Measurements from ENCODE around the gene ANK2. TPM values are rescaled to one million over a fixed set of nuclear protein-coding genes. Genes with fewer than 3 reads are reported as not detected.

ANK2 gene
- polyA plus RNA-seq, 12 donors, result 81.0 to 348 (median 266) TPM

DNA sequence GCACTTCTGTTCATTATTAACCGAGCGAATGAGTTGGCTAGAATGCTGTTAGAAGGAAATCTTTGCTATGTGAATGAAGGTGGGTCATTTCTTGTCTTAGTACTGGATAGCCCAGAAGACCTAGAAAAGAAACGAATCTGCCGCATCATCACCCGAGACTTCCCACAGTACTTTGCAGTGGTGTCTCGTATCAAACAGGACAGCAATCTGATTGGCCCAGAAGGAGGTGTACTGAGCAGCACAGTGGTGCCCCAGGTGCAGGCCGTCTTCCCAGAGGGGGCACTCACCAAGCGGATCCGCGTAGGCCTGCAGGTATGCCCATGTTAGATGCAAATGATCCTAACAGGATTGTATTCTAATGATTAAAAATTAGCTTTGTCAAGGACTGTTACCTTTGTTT lies 286.3 kb downstream of the ANK2 start:
- DNase-seq, result no peak

DNA sequence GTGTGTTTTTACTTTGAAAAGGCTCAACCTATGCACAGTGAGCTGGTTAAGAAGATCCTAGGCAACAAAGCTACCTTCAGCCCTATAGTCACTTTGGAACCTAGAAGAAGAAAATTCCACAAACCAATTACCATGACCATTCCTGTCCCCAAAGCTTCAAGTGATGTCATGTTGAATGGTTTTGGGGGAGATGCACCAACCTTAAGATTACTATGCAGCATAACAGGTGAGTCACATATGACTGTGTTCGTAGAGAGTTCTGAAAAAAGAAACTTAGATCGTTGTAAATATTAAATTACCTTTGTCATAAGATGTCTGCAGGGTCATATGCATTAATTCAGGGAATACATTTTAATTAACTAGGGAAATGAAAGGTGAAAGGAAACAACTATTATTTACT lies 287.1 kb downstream of the ANK2 start:
- no peak for DNase-seq

DNA sequence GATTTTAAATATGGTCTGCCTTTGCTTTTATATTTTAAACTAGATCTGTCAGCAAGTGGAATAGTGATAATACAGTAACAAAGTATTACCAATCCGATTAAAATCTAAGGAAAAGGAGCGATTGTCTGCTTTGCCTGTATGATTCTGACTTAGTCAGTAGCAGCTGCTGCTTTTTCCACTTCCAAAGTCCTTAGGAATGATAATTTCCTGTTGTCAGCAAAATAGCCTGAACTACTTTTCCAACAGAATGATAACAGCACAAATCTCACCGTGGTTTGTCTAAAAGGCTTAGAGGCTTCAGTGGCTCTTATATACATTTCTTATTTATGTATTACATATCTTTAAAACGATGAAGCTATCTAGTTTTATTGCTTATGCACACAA lies 290.0 kb downstream of the ANK2 start:
- DNase-seq, result no peak

DNA sequence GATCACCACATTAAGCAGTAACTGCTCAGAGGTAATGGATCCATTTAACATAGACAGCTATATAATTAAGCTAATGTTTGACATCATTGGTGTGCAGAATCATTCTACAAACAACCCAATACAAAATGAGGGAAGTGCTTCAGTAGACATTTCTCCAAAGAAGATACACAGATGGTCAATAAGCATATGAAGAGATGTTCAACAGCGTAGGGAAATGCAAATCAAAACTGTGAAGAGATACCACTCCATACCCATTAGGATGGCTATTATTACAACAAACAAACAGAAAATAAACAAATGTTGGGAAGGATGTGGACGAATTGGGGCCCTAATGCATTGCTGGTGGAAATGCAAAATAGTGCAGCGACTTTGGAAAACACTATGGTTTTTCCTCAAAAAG lies 294.6 kb downstream of the ANK2 start:
- no peak for DNase-seq

DNA sequence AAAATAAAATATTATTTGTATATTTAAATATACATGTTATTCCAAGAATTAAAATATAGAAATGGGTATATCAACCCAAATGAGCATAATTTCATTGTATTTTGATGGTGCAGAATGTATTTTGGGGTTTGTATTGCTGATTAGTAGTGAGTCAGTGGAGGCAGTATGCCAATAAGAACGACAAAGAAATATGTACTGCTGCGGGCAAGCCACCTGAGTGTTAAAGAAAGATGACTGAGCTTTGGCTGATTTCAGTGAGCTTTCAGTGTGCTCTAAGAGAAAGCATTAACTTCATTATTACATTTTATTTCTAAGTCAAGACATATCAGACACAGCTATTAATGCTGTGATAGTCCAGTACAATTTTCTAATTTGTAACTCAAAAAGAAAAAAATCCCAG lies 297.8 kb downstream of the ANK2 start:
- DNase-seq, result no peak

DNA sequence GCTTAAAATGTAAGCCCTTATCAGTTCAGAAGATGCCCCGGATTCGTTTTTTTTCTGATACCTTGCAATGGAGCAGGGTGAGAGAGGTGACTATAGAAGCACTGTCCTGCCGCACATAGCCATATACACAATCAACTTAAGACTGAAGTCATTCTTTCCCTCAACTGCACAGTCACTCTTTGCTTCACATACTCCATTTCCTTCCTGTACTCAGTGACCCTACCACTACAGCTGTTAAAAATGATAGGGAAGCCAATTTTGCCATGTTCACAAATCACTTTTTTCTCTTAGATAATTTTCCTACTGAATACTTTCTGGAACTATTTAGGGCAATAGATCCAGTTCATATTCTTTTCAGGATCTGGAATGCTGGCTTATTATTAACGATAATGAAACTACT lies 300.0 kb downstream of the ANK2 start:
- DNase-seq, result no peak

DNA sequence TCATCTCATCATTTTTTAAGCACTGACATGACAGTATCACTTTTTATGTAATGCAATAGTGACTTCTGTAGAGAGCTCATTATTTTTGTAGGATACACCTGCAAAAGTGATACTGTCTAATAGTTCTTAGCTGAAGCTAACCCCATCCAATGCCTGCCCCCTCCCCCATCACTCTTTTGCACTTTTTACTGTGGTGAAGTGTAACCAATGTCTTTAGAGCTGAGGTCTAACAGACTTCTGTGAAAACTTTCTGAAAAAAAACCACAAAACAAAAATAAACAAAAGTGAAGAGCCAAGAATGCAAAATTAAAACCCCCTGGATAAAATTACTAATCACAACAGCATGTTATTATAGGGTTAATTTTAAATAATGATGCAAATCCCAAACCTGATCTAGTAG lies 301.1 kb downstream of the ANK2 start:
- no peak for DNase-seq

DNA sequence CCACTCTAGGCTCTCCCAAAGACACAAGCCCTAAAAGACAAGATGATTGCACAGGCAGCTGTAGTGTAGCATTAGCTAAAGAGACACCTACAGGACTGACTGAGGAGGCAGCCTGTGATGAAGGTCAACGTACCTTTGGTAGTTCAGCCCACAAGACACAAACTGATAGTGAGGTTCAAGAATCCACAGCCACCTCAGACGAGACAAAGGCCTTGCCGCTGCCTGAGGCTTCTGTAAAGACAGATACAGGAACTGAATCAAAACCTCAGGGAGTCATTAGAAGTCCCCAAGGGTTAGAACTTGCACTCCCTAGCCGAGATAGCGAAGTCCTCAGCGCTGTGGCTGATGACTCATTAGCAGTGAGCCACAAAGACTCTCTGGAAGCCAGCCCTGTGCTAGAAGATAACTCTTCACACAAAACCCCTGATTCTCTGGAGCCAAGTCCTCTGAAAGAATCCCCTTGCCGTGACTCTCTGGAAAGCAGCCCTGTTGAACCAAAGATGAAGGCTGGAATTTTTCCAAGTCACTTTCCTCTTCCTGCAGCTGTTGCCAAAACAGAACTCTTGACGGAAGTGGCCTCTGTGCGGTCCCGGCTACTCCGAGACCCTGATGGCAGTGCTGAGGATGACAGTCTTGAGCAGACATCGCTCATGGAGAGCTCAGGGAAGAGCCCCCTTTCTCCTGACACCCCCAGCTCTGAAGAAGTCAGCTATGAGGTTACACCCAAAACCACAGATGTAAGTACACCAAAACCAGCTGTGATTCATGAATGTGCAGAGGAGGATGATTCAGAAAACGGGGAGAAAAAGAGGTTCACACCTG lies 306.3 kb downstream of the ANK2 start:
- DNase-seq, result no peak

DNA sequence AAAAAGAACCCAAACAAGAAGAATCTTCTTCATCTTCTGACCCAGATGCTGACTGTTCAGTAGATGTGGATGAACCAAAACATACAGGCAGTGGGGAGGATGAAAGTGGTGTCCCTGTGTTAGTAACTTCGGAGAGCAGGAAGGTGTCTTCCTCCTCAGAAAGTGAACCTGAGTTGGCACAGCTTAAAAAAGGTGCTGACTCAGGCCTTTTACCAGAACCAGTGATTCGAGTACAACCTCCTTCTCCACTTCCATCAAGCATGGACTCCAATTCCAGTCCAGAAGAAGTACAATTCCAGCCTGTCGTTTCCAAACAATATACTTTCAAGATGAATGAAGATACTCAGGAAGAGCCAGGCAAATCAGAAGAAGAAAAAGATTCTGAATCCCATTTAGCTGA lies 307.0 kb downstream of the ANK2 start:
- no peak for DNase-seq

DNA sequence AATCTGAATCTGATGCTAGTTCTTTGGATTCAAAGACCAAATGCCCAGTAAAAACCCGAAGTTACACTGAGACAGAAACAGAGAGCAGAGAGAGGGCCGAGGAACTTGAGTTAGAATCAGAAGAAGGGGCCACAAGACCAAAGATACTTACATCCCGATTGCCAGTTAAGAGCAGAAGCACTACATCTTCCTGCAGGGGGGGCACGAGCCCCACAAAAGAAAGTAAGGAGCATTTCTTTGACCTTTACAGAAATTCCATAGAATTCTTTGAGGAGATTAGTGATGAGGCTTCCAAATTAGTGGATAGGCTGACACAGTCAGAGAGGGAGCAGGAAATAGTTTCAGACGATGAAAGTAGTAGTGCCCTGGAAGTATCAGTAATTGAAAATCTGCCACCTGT lies 309.3 kb downstream of the ANK2 start:
- DNase-seq, result no peak

DNA sequence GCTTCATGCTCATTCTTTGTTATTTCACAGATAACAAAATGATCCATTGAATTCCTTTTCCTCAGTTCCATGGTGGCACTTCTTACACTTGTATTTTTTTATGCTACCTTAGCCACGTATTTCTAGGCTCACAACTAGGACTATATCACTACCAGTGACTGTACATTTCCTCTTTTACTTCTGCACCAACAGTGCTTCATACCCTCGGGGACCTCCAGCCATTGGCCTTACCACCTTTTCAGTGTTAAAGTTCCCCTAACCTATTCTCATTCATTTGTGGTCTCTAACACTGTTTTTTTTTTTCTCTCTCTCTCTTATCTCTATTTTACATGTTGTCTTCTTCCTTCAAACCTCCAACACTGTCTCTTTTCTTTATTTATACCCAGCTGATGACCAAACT lies 315.9 kb downstream of the ANK2 start:
- DNase-seq, result no peak

DNA sequence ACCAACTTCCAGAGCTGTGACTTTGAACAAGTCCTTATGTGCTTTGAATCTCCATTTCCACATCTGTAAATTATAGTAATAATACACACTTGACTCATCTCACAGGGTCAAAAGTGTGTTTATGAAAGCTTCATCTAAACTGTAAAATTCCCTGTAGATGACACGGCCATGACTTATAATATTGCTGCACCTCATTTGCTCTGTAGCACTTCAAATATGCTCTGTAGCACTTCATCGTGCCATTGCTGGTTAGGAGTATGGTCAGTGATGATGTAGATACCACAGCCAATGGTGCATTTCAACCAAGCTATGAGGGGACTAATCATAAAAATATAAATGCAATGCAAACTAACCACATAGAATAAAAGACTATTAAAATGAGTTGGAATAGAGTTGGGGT lies 318.6 kb downstream of the ANK2 start:
- DNase-seq, result no peak

DNA sequence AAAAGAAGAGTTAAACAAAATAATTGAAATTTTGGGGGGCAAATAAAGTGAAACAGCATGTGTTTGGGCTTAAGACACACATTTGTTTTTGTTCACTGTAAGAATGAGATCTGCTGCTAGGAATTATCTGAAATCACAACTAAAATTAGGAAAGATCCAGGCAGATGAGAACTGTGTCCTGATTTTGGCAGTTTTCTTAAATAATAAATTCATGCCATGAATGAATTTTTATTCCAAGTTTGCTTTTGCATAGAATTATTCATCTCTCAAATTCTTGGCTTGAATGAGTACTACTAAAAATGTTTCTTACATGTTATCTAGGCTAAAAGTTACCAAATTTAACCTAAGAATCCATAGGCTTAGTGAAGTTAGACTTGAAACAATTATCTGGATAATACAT lies 321.7 kb downstream of the ANK2 start:
- DNase-seq, result no peak

DNA sequence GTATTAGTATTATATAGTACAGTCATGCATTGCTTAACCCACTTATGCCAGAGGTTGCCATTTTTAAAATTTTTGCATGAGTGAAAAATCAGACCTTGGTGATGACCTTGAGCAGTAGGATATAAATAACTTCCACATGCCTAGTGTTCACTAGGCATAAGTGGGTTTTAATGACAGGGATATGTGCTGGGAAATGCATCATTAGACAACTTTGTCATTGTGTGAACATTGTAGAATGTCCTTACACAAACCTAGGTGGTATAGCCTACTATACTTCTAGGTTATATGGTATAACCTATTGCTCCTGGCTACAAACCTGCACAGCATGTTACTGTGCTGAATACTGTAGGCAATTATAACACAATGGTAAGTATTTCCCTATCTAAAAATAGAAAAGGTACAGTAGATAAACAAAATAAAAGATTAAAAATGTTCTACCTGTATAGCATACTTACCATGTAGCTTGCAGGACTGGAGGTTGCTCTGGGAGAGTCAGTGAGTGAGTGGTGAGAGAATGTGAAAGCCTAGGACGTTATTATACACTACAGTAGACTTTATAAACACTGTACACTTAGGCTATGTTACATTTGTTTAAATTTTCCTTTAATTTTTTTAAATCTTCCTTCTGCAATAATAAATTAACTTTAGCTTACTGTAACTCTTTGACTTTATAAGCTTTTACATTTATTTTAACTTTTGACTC lies 326.7 kb downstream of the ANK2 start:
- DNase-seq, result no peak

DNA sequence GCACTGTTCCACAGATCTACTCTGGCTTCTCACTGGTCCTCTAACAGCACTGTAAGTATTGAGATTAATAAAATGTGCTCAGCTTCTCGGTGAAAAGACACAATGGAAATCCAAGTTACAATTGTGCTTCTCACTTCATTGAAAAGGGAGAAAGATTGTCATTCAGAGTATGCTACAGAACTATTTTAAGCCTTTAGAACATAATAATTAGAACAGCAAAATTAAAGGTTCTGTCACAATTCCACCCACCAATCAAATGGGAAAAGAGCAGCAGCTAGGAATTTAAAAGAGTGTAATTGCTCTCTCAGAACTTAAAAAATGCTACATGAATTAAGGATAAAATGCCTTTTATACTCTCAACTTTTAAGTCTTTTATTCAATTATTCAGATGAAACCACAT lies 329.4 kb downstream of the ANK2 start:
- no peak for DNase-seq

DNA sequence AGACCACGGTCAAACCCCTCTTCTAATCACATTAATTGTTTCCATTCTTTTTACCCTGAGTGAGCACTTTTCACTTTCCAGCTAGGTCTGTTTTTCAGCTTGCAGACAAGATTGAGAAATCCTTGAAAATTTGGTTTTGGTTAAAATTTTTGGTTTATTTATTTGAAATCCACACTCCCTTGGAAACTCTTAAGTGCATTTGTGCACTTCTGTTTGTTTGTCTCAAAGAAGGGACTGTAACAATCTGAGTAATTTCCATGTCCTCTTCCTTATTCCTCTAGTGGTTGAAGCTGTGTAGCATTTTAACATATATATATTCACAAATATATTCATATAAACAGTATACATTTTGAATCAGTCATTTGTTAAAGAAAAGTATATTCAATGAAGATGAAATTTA lies 333.3 kb downstream of the ANK2 start:
- no peak for DNase-seq

DNA sequence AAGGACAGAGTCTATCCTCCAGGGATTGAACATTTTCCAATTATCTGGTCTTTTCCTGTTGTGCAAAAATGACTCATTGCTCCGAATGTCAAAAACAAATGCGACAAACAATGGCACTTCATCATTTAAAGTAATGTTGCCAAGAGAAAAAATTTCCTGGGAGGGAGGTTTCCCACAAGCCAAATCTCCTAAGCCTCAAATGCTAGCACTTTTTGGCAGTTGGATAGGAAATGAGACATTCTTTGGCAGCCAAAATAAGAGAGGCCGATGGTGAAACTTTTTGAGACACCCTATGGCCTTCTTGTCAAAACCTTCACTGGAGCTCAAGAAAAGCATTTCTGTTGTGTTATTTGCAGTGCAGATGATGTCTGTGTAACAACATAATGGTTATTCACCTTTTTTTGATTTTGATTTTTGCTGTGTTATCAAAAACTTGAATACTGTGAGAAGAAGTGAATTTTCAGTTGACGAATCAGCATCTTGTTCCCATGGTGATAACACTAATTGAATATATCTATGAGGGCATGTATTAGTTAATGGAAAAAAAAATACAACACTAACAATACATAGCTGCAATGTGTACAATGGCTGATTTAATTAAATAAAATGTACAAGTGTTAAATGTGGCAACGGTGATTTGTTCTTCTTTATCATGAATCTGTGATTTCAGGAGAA lies 333.8 kb downstream of the ANK2 start:
- peak; percentile 80 for DNase-seq

DNA sequence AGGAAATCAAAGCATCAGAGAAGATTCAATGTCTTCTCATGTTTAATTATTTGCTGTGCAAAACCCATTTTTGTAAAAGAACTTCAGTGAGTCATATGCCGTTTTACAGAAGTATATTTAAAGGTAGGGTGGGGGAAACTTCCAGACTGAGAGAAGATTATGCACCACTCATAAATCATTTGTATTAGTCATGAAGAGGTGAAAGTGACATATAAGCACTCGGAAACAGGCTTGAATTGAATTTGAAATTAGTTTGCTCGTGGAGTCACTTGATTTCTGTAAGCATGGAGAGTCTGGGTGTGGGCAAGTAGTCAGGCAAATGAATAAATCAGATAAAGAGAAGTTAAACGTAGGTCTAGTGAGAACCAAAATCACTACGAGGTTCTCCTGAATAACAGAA lies 335.1 kb downstream of the ANK2 start:
- DNase-seq, result no peak

DNA sequence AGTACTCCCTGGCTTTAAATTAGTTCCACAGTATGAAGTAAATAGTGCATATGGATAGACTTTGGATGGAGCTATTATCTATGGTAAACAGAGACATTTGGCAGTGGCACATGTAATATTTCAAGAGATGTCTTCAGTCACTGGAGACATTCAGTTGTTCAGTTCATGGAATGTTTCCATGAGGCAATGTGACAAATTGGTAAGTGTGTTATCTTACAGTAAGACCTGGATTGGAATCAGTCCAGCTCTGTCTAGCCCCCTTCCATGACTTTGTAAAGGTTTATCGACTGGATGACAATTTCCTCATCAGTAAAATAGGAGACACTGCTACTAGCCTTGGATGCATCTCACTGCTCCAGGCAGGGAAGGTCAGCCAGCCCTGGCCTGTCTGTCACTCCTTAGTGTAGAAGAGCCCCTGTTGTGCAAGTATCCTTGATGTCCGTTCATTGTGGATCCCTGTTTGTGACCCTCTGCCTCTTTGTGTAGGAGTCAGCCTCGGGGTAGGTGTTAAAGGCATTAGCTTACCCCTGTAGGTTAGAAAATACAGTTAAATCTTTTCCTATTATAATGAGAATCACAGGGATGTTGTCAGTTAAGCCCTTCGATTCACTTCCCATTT lies 335.9 kb downstream of the ANK2 start:
- DNase-seq, result no peak

DNA sequence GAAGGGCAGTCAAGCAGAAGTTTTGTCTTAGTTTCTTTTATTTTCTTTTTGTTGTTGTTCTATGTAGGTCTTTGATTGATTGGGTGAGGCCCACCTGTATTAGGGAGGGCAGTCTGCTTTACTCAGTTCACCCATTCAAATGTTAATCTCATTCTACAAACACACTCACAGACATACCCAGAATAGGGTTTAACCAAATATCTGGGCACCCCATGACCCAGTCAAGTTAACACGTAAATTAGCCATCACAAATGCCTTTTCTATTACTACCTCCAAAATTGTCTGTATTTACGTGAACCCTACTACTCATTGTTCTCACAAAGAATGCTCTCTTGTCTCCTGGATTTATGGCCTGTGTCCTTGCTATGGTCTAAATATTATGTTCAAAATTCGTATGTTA lies 339.7 kb downstream of the ANK2 start:
- no peak for DNase-seq

DNA sequence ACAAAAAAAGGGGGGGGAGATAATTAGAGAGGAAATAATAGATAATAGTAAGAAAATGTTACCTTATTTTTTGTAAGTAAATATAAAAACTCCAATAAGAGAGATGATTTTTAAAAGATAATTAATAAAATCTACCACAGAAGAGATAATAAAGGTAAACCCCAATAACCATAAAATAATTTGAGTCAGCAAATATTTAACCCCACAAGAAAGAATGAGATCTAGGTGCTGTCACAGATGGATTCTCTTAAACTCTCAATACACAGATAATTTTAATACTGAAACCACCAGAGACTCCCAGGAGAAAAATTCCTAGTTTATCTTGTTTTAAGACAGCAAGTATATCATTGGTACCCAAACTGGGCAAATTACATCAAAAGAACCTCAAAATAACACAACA lies 341.4 kb downstream of the ANK2 start:
- DNase-seq, result no peak

DNA sequence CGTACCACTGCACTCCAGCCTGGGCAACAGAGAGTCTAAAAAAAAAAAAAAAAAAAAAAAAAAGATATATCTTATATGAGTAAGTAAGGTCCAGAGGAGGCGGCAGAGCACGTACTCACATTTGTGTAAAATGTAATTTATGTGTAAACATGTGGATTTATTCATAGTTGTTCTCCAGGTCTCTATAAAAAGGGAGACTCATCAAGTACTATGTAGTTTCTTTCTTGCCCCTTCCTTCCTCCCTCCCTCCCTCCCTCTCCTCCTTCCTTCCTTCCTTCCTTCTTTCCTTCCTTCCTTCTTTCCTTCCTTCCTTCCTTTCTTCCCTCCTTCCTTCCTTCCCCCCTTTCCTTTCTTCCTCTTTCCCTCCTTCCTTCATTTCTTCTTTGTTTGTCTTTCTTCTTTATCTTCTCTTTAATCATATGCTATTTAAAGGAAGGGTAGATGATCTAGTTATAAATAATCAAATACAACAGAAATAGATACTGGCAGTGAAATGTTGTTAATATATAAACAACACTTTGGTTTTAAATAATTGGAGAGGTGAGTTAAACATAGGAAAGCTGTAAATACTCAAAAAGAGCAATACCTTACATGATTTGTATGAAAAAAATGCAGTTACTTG lies 344.8 kb downstream of the ANK2 start:
- no peak for DNase-seq

Data from muscle of arm (tissue), 12 donors.